Nephron progenitor cell (in vitro differentiated cells): ENCODE data around the gene NUDT21.
A peak's percentile ranks its signal among the peaks of the same experiment; 100 is the strongest.

Experiments used
- DNase-seq: peaks from one replicate; pipeline ENCODE4 v3.0.0; 2021
- H3K27ac Mint-ChIP-seq: 2 replicates; pipeline ENCODE4 v1.8.0; 2021; ENCODE audit warnings: mild to moderate bottlenecking, moderate library complexity, mixed read lengths
- H3K27me3 Mint-ChIP-seq: 2 replicates; pipeline ENCODE4 v1.8.0; 2021; ENCODE audit warnings: mild to moderate bottlenecking, low read depth, mixed read lengths; ENCODE audit not compliant: poor library complexity
- H3K36me3 Mint-ChIP-seq: 2 replicates; pipeline ENCODE4 v1.8.0; 2021; ENCODE audit warnings: low read depth, mixed read lengths
- H3K4me1 Mint-ChIP-seq: 2 replicates; pipeline ENCODE4 v1.8.0; 2021; ENCODE audit warnings: mixed read lengths
- H3K4me3 Mint-ChIP-seq: 2 replicates; pipeline ENCODE4 v1.8.0; 2021; ENCODE audit warnings: mild to moderate bottlenecking, moderate library complexity, mixed read lengths
- H3K9me3 Mint-ChIP-seq: 2 replicates; pipeline ENCODE4 v1.8.0; 2021; ENCODE audit warnings: mild to moderate bottlenecking, moderate library complexity, mixed read lengths
- CTCF ChIP-seq: fragments of 200-600 bp; sonication (generic); IDR thresholded peaks from 2 replicates; pipeline ENCODE4 v1.5.0; 2021; ENCODE audit warnings: antibody characterized with exemption

NUDT21 gene

GRCh38 chr16:56424404-56424764 is 26.7 kb downstream of the NUDT21 start:
- no peak for DNase-seq
- Mint-ChIP-seq H3K36me3 (peaks cover 9% of the 10 kb centered on the region), H3K27ac (peak overlapping the region; percentile 86), H3K4me3 (peak overlapping the region; percentile 97), H3K27me3 (peaks cover 3% of the 10 kb centered on the region), H3K9me3 (no peaks in the 10 kb centered on the region), H3K4me1 (peaks cover 44% of the 10 kb centered on the region)
- TF ChIP-seq CTCF = no peak

GRCh38 chr16:56423584-56424403 is 27.3 kb downstream of the NUDT21 start:
- peak overlapping the region; percentile 97 for H3K4me3 Mint-ChIP-seq
- peaks cover 42% of the 10 kb centered on the region for H3K4me1 Mint-ChIP-seq
- no peak for DNase-seq
- H3K36me3 Mint-ChIP-seq = peaks cover 10% of the 10 kb centered on the region
- no peaks in the 10 kb centered on the region for H3K9me3 Mint-ChIP-seq
- TF ChIP-seq CTCF = no peak
- H3K27ac Mint-ChIP-seq = peak overlapping the region; percentile 91
- H3K27me3 Mint-ChIP-seq = peaks cover 3% of the 10 kb centered on the region

- Mint-ChIP-seq H3K4me3 (peak overlapping the region; percentile 97), H3K4me1 (peaks cover 42% of the 10 kb centered on the region), H3K27ac (no peak overlapping the region), H3K27me3 (peaks cover 3% of the 10 kb centered on the region), H3K36me3 (peaks cover 13% of the 10 kb centered on the region), H3K9me3 (no peaks in the 10 kb centered on the region)
- TF ChIP-seq CTCF = no peak
- DNase-seq = no peak
These were observed 28.2 kb downstream of the NUDT21 start for GRCh38 chr16:56422896-56423441.

- Mint-ChIP-seq H3K27ac (peak overlapping the region; percentile 20), H3K27me3 (peaks cover 3% of the 10 kb centered on the region), H3K36me3 (peaks cover 13% of the 10 kb centered on the region), H3K4me1 (peaks cover 42% of the 10 kb centered on the region), H3K9me3 (no peaks in the 10 kb centered on the region), H3K4me3 (peak overlapping the region; percentile 97)
- no peak for DNase-seq
- TF ChIP-seq CTCF = no peak
These were observed 29.0 kb downstream of the NUDT21 start for GRCh38 chr16:56421976-56422669.

GRCh38 chr16:56421313-56421712 is 29.8 kb downstream of the NUDT21 start:
- no peak for DNase-seq
- Mint-ChIP-seq H3K27me3 (no peaks in the 10 kb centered on the region), H3K36me3 (peaks cover 13% of the 10 kb centered on the region), H3K27ac (no peak overlapping the region), H3K4me3 (no peak overlapping the region), H3K4me1 (peaks cover 42% of the 10 kb centered on the region), H3K9me3 (no peaks in the 10 kb centered on the region)
- TF ChIP-seq CTCF = no peak
